GM23248 (cell line): Measurements from ENCODE around the gene CFLAR.

Experiments
- EZH2 ChIP-seq: fragments of 200-600 bp; sonication (generic); IDR thresholded peaks from 2 replicates; pipeline ENCODE4 v1.6.1; 2018; ENCODE audit warnings: antibody characterized with exemption, mild to moderate bottlenecking; ENCODE audit not compliant: insufficient read depth, poor library complexity, severe bottlenecking
- EZH2phosphoT487 ChIP-seq: fragments of 200-600 bp; sonication (generic); IDR thresholded peaks from 2 replicates; pipeline ENCODE4 v1.6.1; 2018; ENCODE audit warnings: antibody characterized with exemption, moderate library complexity, mild to moderate bottlenecking, low read depth; ENCODE audit not compliant: insufficient read depth

DNA sequence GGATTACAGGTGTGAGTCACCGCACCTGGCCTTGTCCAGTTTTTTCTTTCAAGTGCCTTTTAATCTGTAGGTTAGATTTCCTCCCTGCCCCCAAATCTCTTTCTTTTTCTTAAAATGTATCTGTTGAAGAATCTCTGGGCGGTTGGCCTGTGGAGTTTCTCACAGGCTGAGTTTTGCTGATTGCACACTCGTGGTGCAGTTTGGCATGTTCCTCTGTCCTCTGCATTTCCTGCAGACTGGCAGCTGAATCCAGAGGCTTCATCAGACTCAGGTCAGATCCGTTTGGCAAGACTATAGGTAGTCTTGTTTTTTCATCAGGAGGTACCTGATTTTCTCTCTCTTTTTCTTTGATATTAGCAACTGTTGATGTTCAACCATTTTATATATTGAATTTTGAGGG lies 72.5 kb downstream of the CFLAR start:
- TF ChIP-seq EZH2phosphoT487 (no peak), EZH2 (no peak)
